Colon (tissue), 2 donors: Measurements from ENCODE around the gene FANCC.

Experiments used
- FAIRE-seq: peaks from 2 replicates; lab custom pipeline; 2012; peaks lifted over from hg19 to GRCh38; lab: Jason Lieb, UNC
- donor health status: control.
- donor health status: control.

Gene FANCC

DNA sequence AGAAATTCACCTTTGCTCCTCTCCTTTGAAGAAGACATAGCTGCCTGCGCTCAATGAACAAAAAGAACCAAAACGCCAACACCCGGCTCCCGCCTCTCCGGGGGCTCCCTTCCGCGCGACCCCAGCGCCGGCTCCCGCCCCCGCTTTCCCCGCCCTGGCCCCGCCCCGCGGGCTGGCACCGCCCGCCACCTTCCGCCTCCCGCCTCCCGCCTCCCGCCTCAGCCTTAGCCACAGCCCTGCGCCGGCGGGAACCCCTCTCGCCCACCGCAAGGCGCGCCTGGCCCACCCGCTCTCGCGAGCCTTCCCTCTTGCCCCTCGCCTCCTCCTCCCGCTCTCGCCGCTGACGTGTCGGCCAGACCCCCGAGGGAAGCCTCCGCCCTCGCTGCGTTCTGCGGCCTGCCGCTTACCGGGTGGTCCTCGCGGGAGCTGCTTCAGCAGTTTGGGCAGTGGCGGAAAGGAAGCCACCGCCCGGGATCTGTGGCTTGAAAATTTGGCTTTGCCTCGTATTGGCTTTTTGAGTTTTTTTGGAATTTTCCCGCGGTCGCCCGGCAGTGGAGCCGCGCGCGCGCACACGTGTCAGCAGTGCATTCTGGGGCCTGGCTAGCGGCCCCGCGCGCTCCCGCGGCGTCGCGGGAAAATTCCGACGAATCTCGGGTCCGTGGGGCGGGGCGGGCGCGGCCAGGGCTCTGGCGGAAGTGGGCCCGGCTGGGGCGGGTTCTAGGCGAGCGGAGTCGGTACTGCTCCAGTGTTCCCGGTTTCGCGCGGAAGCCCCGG is at the start of gene FANCC:
Gene FANCC (minus strand): TSS at position 591 of the 774 bp plus-strand sequence. CDS start 68,418 bp downstream, outside the sequence.
- no peak for FAIRE-seq

DNA sequence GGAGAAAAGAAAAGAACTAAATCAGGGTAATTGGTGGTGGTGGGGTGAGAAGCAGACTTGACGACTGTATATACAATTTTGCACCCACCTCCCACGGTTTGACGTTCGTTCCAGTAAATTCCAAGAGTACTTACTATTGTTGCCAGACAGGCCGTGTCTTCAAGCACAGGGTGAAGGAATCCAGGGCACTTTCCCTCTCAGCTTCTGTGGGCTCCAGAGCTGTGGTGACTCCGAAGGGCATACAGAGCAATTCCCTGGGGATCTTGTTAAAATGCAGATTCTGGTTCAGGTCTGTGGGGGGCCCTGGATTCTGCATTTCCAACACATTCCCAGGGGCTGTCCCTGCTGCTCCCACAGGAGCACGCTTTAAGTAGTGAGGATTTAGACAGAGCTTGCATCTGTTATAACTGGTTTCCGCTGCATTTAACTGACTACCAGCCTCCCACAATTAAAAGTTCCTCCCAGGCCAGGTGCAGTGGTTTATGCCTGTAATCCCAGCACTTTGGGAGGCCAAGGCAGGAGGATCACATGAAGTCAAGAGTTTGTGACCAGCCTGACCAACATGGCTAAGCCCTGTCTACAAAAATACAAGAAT is 49.3 kb upstream of the FANCC start:
- FAIRE-seq: no peak

GRCh38 chr9:95365766-95366165 is 48.3 kb upstream of the FANCC start:
- no peak for FAIRE-seq

- FAIRE-seq: no peak
Measured at GRCh38 chr9:95363051-95363841, 45.7 kb upstream of the FANCC start.

DNA sequence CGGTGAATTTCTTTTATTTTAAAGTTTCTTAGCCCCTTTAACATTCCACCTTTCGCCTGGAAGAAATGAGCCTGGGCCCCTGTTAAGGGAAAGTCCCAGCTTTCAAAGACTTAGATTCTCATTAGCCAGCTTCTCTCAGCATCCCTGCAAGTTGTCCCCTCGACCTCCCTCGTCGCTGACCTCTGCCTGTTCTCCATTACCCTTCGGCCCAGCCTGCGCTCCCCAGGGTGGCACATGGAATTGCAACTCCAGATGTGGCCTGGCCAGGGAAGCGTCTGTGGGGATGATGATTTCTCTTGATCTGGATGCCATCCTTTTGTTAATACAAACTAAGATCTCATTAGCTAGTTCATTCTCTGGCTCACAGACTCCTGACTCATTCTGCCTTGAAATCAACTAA is 43.4 kb upstream of the FANCC start:
- no peak for FAIRE-seq

GRCh38 chr9:95357316-95357715 is 39.8 kb upstream of the FANCC start:
- FAIRE-seq: no peak

DNA sequence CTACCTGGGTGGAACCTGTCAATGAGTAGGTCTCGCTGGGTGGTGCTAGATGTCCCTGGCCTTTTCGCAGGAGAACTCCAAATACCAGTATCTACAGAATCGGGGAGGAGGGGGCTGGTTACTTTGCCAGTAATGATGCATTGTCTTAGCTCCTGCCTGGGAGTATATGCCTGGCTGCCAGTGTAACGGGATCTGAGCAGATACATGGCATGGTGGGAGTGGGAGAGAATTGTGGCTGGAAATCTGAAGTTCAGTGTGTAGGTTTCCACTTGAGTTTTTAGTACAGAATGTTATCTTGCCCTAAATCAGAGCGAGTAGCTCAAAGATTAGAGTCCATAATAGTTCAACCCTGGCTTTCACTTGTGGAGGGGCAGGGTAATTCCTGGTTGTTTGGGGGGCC is 38.0 kb upstream of the FANCC start:
- no peak for FAIRE-seq

GRCh38 chr9:95351051-95351450 is 33.5 kb upstream of the FANCC start:
- FAIRE-seq: no peak

DNA sequence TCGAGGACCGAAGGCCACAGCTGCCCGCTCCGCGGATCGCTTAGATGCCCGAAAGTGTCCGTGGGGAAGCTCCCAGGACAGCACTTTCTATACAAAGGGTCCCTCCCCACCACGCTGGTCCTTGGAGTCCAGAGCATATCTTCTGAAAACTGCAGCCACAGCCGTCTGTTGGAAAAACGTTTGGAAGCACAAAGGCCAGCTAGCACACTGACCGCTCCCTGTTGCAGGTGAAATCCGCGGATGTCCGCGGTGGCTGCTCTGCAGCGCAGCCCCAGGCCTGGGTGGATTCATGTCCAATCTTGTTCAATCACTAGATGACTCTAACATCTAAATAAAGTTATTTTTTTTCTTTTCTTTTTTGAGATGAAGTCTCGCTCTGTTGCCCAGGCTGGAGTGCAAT is 32.8 kb upstream of the FANCC start:
- FAIRE-seq: no peak

DNA sequence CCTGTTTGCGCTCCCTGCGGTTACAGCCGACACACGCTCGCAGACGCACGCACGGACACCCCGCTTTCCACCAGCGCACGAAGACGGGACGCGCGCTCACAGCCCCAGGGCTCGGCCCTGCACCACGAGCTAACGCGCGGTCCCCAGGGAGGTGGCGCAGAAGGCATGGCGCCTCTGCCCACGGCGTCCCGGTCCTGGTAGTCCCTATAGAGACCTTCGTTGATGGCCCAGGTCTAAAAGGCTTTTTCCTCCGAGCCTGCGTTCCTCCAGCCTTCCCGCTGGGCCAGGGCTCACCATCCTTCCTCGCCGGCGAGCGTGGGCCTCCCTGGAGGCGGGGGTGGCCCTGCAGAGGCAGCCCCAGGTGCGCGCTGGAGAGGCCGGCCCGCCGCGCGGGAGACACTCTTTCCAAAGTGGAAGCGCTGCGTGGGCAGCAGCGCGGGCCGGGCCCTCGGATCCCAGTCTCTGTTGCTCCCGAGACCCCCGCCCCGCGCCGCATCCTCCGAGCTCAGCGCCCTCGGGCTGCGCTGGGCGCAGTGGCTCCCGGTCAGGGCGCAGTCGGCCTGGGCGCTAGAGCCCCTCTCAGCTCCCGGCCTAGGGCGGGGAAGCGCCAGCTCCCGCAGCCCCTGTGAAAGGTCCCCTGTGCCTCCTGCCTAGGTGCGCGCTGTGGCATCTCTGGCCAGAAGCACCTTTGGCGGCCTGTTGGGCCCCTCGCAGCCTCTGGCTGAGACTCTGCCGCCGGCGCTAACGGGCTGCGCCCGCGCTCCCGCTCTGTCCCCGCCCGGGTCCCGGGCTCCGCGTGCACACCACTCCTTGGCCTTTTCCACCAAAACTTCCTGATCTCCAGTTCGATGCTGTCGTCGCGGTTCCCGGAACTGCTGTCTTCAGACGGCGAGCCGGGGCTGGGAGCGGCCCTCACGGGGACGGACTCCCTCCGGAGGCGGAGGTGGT is 31.9 kb upstream of the FANCC start:
- FAIRE-seq: no peak

DNA sequence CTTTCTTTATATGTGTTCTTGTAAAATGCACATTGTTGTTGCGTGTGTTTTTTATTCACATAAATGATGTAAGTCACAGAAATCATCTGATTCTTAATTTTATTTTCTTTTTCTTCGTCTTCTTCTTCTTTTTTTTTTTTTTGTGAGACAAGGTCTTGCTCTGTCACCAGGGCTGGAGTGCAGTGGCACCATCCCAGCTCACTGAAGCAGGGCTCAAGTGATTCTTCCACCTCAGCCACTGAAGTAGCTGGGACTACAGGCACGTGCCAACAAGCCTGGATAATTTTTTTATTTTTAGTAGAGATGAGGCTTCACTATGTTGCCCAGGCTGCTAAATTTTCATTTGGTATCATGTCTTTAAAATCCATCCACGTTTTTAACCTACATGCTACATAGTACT is 28.5 kb upstream of the FANCC start:
- FAIRE-seq: no peak

DNA sequence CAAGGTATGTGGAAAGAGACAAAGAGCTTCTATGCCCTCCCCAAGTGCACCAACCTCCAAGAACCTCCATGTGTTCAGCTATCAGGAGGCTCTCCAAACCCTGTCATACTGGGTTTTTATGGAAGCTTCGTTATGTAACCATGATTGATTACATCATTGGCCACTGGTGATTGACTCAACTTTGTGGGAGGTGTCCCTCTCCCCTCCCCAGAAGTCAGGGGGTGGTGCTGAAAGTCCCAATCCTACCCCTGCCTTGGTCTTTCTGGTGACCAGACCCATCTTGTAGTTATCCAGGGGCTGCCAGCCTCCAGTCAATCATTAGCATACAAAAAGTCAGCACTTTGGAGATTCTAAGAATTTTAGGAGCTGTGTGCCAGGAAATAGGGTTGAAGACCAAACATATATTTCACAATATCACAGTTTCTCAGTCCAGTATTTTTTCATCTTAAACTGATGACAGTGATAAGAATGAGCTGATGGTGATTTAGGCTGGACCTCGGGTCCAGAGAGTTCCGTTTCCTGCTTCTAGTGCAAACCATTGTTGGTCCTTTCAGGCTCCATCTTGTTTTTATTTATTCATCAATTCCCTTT is 27.3 kb upstream of the FANCC start:
- FAIRE-seq: no peak

DNA sequence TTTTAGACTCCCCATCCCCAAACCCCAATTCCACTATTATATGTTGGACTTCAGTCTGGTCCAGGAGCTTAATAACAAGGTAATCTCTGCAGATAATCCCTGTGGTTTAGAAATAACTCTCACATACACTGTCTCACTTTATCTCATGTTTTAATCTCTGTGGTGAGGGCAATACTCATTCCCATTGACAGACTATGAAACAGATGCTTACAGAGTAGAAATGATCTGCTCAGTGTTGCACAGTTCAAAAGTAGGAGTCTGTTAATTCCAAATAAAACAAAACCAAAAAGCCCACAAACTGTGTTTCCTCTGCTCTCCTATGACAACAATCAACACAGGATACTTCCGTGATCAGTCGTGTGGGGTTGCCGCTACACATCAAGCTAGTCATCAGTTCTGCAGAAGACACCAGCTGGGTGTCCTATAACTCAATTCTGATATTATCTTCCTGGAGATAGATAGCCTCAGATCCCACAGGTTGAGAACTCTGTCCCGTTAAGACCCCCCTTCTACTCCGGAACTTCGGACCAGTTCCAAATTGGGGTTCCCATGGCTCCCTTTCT is 26.3 kb upstream of the FANCC start:
- FAIRE-seq: no peak

GRCh38 chr9:95342571-95342970 is 25.1 kb upstream of the FANCC start:
- FAIRE-seq: no peak

GRCh38 chr9:95341293-95341962 is 23.9 kb upstream of the FANCC start:
- no peak for FAIRE-seq

DNA sequence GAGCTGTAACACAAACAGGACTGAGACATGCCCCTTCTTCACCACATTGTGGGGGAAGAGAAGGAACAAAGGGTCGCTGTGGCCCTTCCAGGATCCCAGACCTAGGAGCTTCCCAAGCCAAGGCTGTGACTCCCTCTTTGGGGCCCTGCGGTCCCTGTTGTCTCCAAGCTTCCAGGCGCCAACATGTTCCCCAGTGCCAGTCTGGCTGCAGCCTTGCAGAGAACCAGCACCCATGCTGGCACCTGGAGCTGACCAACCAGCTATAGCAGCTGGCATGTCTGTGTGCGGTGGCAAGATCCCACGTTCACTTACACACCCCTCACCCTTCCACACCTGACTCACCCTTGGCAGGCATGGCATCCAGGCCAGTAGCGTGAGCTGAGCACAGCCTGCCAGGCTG is 20.7 kb upstream of the FANCC start:
- no peak for FAIRE-seq

DNA sequence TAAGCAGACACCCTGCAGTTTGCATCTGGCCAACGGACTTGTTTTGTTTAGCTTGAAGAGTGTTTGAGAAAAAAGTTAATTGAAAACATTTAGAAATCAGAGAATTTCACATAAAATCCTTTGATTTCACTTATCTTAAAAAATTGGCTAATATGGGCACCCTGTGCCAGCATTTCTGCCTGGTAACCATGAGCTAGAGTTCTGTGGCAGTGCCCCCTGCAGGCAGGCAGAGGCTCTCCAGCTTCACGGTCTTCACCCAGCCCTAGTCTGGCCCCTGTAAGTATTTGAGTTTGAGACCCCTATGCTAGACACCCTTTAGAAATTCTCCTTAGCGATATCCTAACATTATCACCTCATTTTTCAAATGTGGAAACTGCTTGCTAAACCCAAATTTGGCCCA is 18.8 kb upstream of the FANCC start:
- no peak for FAIRE-seq

- no peak for FAIRE-seq
Measured at GRCh38 chr9:95333426-95333825, 15.9 kb upstream of the FANCC start.

GRCh38 chr9:95332860-95333259 is 15.4 kb upstream of the FANCC start:
- FAIRE-seq: no peak

- no peak for FAIRE-seq
Measured at GRCh38 chr9:95330720-95331404, 13.4 kb upstream of the FANCC start.
